A673 (cell line): Measurements from ENCODE around the gene ESPNL.

Source experiments
- CTCF ChIP-seq: fragments of 300-800, 200-600 bp; sonication (generic); conservative IDR thresholded peaks from 2 replicates; pipeline ENCODE4 v1.5.1; 2017; ENCODE audit warnings: low read depth, mild to moderate bottlenecking, antibody characterized with exemption, low read length, moderate library complexity, mixed read lengths
- EZH2 ChIP-seq: fragments of 200-600 bp; sonication (generic); IDR thresholded peaks from 2 replicates; pipeline ENCODE4 v1.6.1; 2017; ENCODE audit warnings: borderline replicate concordance, low read depth, mild to moderate bottlenecking, mixed read lengths, antibody characterized with exemption, low read length; ENCODE audit not compliant: poor library complexity, severe bottlenecking

- no peak for TF ChIP-seq CTCF
- no peak for TF ChIP-seq EZH2
Observed at GRCh38 chr2:238069877-238070276, 30.3 kb upstream of the ESPNL start.
